ENCODE results near the gene SH3D21. TPM values are rescaled to one million over a fixed set of nuclear protein-coding genes. Genes with fewer than 3 reads are reported as not detected.

Gene SH3D21
- total and polyA plus RNA-seq, 2 donors (not counting 1 experiment from before 2014, with no cell fraction given), result 0.49 to 1.8 TPM

- Mint-ChIP-seq H3K4me3 (no peak overlapping the region), H3K27me3 (no peaks in the 10 kb centered on the region), H3K27ac (peak overlapping the region; percentile 63), H3K9me3 (ENCODE audit: insufficient read depth) (no peaks in the 10 kb centered on the region), H3K4me1 (peaks cover 7% of the 10 kb centered on the region)
- Histone ChIP-seq H3K4me3 (ENCODE audit: control extremely low read depth in 1 of 5, extremely low read depth in 1 of 5, insufficient read depth in 1 of 5, low read depth in 2 of 5, low read length in 4 of 5) (no peak overlapping the region), H3K9me3 (ENCODE audit: control extremely low read depth in 1 of 3, control insufficient read depth in 2 of 3, insufficient read depth in 1 of 3, low read length in 2 of 3) (no peaks in the 10 kb centered on the region), H3K4me1 (ENCODE audit: control insufficient read depth in 2 of 2, insufficient read depth in 2 of 2, low read length in 2 of 2) (no peaks in the 10 kb centered on the region), H3K4me2 (replicated peaks; ENCODE audit: low read depth, low read length, poor library complexity, severe bottlenecking) (no peak overlapping the region), H2AFZ (ENCODE audit: insufficient read depth, low read depth, low read length, poor library complexity, severe bottlenecking) (no peak overlapping the region), H3K27me3 (replicated peaks in 1 of 4; ENCODE audit: control extremely low read depth in 1 of 4, control insufficient read depth in 3 of 4, insufficient read depth in 4 of 4, low read length in 3 of 4) (no peaks in the 10 kb centered on the region), H3K36me3 (replicated peaks in 1 of 2; ENCODE audit: control extremely low read depth in 1 of 2, control insufficient read depth in 1 of 2, extremely low read depth in 1 of 2, insufficient read depth in 2 of 2, low read length in 1 of 2) (peaks cover 31 to 82% of the 10 kb centered on the region in 2 experiments), H4K20me1 (ENCODE audit: control insufficient read depth, insufficient read depth, low read length, poor library complexity, severe bottlenecking) (peaks cover 33% of the 10 kb centered on the region), H3K27ac (ENCODE audit: low read length in 2 of 2) (no peak overlapping the region), H3K9ac (ENCODE audit: low read length) (no peak overlapping the region), H3K79me2 (ENCODE audit: control insufficient read depth, insufficient read depth, low read length) (peaks cover 53% of the 10 kb centered on the region)
- TF ChIP-seq CTCF (IDR thresholded peaks at IDR 0.05), result no peak
- TF ChIP-seq EZH2 (IDR thresholded peaks at IDR 0.05; ENCODE audit: borderline replicate concordance, insufficient read depth, low read depth, low read length, poor library complexity, severe bottlenecking), result no peak
- ChIA-PET POLR2A (no interaction called here), CTCF (interaction anchor here (0.8 to 7.7 kb wide), 6 partner anchors 73 to 188 kb away, joined by 3 to 135 read pairs (median 8); partner anchors contain the start of genes MAP7D1 and TRAPPC3)
- ATAC-seq (ENCODE audit: low read depth) (no peak), DNase-seq (no peak)
- intact Hi-C loops (cut with micrococcal nuclease), result no loop called here
- WGBS (ENCODE audit: insufficient coverage), result 98% methylated on average over 4 of the region's 5 CpGs
These were observed 18.6 kb upstream of the SH3D21 start for GRCh38 chr1:36287595-36287994.

DNA sequence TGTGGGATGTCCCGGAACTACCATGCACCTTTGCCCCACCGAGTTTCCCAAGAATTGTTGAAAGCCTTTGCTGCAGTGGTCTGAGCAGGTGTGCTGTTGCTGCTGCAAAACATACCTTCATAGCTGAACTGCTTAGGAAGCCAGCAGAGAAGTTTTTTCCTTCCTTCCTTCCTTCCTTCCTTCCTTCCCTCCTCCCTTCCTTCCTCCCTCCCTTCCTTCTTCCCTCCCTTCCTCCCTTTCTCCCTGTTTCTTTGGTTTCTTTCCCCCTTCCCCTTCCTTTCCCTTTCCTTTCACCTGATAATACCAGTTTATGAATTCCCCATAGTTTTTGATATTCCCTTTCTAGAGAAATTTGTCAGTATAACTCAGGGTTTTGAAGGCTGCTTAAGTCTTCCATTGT, 10.8 kb upstream of the SH3D21 start:
- CTCF ChIA-PET, result interaction anchor here (1.1 to 1.2 kb wide), 2 partner anchors 10 to 48 kb away, joined by 3 to 6 read pairs; no protein-coding TSS in a partner anchor
- Histone ChIP-seq H3K36me3 (replicated peaks in 1 of 2; ENCODE audit: control extremely low read depth in 1 of 2, control insufficient read depth in 1 of 2, extremely low read depth in 1 of 2, insufficient read depth in 2 of 2, low read length in 1 of 2) (peaks cover 17 to 87% of the 10 kb centered on the region in 2 experiments), H3K4me1 (ENCODE audit: control insufficient read depth in 2 of 2, insufficient read depth in 2 of 2, low read length in 2 of 2) (no peaks in the 10 kb centered on the region), H3K27me3 (replicated peaks in 1 of 4; ENCODE audit: control extremely low read depth in 1 of 4, control insufficient read depth in 3 of 4, insufficient read depth in 4 of 4, low read length in 3 of 4) (no peaks in the 10 kb centered on the region), H2AFZ (ENCODE audit: insufficient read depth, low read depth, low read length, poor library complexity, severe bottlenecking) (no peak overlapping the region), H4K20me1 (ENCODE audit: control insufficient read depth, insufficient read depth, low read length, poor library complexity, severe bottlenecking) (peaks cover 27% of the 10 kb centered on the region), H3K27ac (ENCODE audit: low read length in 2 of 2) (no peak overlapping the region), H3K79me2 (ENCODE audit: control insufficient read depth, insufficient read depth, low read length) (peaks cover 22% of the 10 kb centered on the region), H3K4me2 (replicated peaks; ENCODE audit: low read depth, low read length, poor library complexity, severe bottlenecking) (no peak overlapping the region), H3K4me3 (ENCODE audit: control extremely low read depth in 1 of 5, extremely low read depth in 1 of 5, insufficient read depth in 1 of 5, low read depth in 2 of 5, low read length in 4 of 5) (no peak overlapping the region), H3K9ac (ENCODE audit: low read length) (no peak overlapping the region), H3K9me3 (ENCODE audit: control extremely low read depth in 1 of 3, control insufficient read depth in 2 of 3, insufficient read depth in 1 of 3, low read length in 2 of 3) (no peaks in the 10 kb centered on the region)
- POLR2A ChIA-PET, result no interaction called here
- H3K4me3 Mint-ChIP-seq, result no peak overlapping the region
- H3K4me1 Mint-ChIP-seq, result peaks cover 2% of the 10 kb centered on the region
- H3K27ac Mint-ChIP-seq, result no peak overlapping the region
- no peak for TF ChIP-seq CTCF (IDR thresholded peaks at IDR 0.05)
- no peak for TF ChIP-seq EZH2 (IDR thresholded peaks at IDR 0.05; ENCODE audit: borderline replicate concordance, insufficient read depth, low read depth, low read length, poor library complexity, severe bottlenecking)
- WGBS (ENCODE audit: insufficient coverage), result 100% methylated on average over 1 of the region's 2 CpGs
- intact Hi-C loops (cut with micrococcal nuclease), result no loop called here
- H3K27me3 Mint-ChIP-seq, result no peaks in the 10 kb centered on the region
- ATAC-seq (ENCODE audit: low read depth) (no peak), DNase-seq (no peak)
- no peaks in the 10 kb centered on the region for H3K9me3 Mint-ChIP-seq (ENCODE audit: insufficient read depth)

Data from B cell (primary cell).